Measurements from ENCODE around the gene SLC39A6. TPM values are rescaled to one million over a fixed set of nuclear protein-coding genes. Genes with fewer than 3 reads are reported as not detected.
"Not testable (repeated sequence)": the region's sequence is repeated elsewhere in the genome, so short reads cannot be mapped to it uniquely, and the experiment has no call there.

The SLC39A6 gene
- polyA plus RNA-seq, 4 donors, result 79.0 to 87.9 (median 85.2) TPM

DNA sequence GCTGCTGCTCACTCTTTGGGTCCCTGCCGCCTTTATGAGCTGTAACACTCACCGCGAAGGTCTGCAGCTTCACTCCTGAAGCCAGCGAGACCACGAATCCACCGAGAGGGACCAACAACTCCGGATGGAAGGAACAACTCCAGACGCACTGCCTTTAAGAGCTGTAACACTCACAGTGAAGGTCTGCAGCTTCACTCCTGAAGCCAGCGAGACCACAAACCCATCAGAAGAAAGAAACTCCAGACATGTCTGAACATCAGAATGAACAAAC lies 64.4 kb downstream of the SLC39A6 start:
- DNase-seq (ENCODE audit: low read depth in 4 of 4, low spot score in 3 of 4), result not testable (repeated sequence)

DNA sequence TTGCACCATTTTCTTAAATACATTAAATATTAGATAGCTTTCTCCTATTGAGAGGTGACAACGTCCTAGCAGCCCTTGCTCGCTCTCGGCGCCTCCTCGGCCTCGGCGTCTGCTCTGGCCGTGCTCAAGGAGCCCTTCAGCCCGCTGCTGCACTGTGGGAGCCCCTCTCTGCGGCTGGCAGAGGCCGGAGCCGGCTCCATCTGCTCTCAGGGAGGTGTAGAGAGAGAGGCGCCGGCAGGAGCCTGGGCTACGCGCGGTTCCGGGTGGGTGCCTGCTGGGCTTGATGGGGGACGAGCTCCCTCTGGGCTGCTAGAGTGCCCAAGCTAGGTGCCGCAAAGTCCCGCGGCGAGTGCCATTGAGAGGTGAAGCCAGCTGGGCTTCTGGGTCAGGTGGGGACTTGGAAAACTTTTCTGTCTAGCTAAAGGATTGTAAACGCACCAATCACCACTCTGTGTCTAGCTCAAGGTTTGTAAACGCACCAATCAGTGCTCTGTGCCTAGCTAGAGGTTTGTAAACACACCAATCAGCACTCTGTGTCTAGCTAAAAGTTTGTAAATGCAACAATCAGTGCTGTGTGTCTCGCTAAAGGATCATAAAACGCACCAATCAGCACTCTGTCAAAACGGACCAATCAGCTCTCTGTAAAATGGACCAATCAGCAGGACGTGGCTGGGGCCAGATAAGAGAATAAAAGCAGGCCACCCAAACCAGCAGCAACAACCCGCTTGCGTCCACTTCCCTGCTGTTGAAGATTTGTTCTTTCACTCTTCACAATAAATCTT lies 64.9 kb downstream of the SLC39A6 start:
- DNase-seq (ENCODE audit: low read depth in 4 of 4, low spot score in 3 of 4), result no peak

DNA sequence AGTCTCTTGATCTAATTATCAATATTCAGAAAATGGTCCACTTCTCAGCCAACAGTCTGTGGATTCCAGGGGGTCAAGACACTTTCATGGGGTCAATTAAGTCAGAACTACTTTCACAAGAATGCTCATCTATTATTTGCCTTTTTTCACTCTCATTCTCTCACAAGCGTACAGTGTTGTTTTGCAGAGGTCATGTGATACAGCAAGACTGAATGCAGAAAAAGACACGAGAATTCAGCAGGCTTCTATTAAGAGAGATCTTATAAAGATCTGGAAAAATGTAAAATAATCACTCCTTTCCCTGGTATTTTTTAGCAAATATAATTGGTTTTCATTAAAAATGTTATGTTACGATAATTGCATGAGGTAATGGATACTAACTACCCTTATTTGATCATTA lies 70.5 kb downstream of the SLC39A6 start:
- no peak for DNase-seq (ENCODE audit: low read depth in 4 of 4, low spot score in 3 of 4)

Other genes with a start within 250 kb of the SLC39A6 start
- gene RPRD1A, start 61.8 kb downstream of the SLC39A6 start, polyA plus RNA-seq (ENCODE audit: insufficient read length in 4 of 4), result 10 to 100 TPM; 62.4 to 73.4 (median 69.8) TPM
- gene ELP2, start 559 bp upstream of the SLC39A6 start, polyA plus RNA-seq (ENCODE audit: insufficient read length in 4 of 4), result 100 to 1,000 TPM in 2 of 4 donors, 10 to 100 TPM in 2; 82.7 to 104 (median 101) TPM
- 1 to 10 TPM in 1 of 4 donors, under 1 TPM in 3; 0.40 to 1.1 (median 0.82) TPM for gene MOCOS, start 58.2 kb upstream of the SLC39A6 start, polyA plus RNA-seq (ENCODE audit: insufficient read length in 4 of 4)
- gene FHOD3, start 168.4 kb upstream of the SLC39A6 start, polyA plus RNA-seq (ENCODE audit: insufficient read length in 4 of 4), result 10 to 100 TPM; 36.8 to 46.8 (median 42.1) TPM

All from right renal pelvis (tissue), 4 donors.